ENCODE measurements around the gene CSF2RB.

The CSF2RB gene

DNA sequence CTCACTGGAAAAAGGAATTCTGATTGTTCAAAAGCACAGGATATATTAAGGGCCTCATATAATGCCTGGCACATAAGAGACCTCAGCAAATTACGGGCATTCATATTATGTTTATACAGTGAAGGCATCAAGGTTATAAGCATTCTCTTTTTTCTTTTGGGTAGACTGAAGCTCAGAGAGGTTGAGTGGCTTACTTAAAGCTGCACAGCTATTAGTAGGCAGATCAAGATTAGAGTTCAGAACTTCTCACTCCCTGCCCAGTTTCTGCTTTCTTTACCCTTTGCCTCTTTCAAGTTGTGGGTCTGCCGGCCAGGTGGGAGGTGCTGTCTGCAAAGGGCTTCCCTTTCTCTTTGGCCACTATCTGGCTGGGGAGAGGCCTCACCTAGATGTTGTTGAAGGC, 18.0 kb downstream of the CSF2RB start:
- DNase-seq (ENCODE audit: insufficient read length) (no peak), FAIRE-seq (no peak)
- TF ChIP-seq POLR2A (IDR thresholded peaks at IDR 0.05; ENCODE audit: low read depth, low read length), result no peak
- no peak for TF ChIP-seq POLR2AphosphoS5 (IDR thresholded peaks at IDR 0.05; ENCODE audit: low read depth, low read length)
- no peak for TF ChIP-seq TAF1 (IDR thresholded peaks at IDR 0.05; ENCODE audit: borderline replicate concordance, low read depth, low read length)

- TF ChIP-seq POLR2A (IDR thresholded peaks at IDR 0.05; ENCODE audit: low read depth, low read length), result no peak; the same call in 1 of the 2 replicates
- TF ChIP-seq POLR2AphosphoS5 (IDR thresholded peaks at IDR 0.05; ENCODE audit: low read depth, low read length), result no peak
- TF ChIP-seq TAF1 (IDR thresholded peaks at IDR 0.05; ENCODE audit: borderline replicate concordance, low read depth, low read length), result no peak
- DNase-seq (ENCODE audit: insufficient read length) (no peak), FAIRE-seq (no peak)
Observed at GRCh38 chr22:36933629-36934417, 20.4 kb downstream of the CSF2RB start.

- no peak for TF ChIP-seq POLR2AphosphoS5 (IDR thresholded peaks at IDR 0.05; ENCODE audit: low read depth, low read length)
- no peak for TF ChIP-seq POLR2A (IDR thresholded peaks at IDR 0.05; ENCODE audit: low read depth, low read length)
- TF ChIP-seq TAF1 (IDR thresholded peaks at IDR 0.05; ENCODE audit: borderline replicate concordance, low read depth, low read length), result no peak
- FAIRE-seq (no peak), DNase-seq (ENCODE audit: insufficient read length) (no peak)
Observed at GRCh38 chr22:36934418-36935312, 21.2 kb downstream of the CSF2RB start.

DNA sequence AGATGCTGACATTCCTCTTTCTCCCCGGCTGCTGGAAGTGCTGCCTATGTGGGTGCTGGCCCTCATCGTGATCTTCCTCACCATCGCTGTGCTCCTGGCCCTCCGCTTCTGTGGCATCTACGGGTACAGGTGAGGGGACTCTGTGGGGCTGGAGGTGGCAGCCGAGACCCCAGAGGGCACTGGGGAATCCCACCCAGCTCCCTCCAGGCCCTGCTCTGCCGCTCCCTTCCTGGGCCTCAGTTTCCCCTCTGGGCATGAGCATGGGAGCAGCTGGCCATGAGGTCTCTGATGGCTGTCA, 21.8 kb downstream of the CSF2RB start:
- no peak for TF ChIP-seq POLR2A (IDR thresholded peaks at IDR 0.05; ENCODE audit: low read depth, low read length)
- TF ChIP-seq TAF1 (IDR thresholded peaks at IDR 0.05; ENCODE audit: borderline replicate concordance, low read depth, low read length), result no peak
- no peak for TF ChIP-seq POLR2AphosphoS5 (IDR thresholded peaks at IDR 0.05; ENCODE audit: low read depth, low read length)
- FAIRE-seq (no peak), DNase-seq (ENCODE audit: insufficient read length) (no peak)

- no peak for DNase-seq (ENCODE audit: insufficient read length)
- TF ChIP-seq POLR2A (IDR thresholded peaks at IDR 0.05; ENCODE audit: low read depth, low read length) (no peak), TAF1 (IDR thresholded peaks at IDR 0.05; ENCODE audit: borderline replicate concordance, low read depth, low read length) (no peak), POLR2AphosphoS5 (IDR thresholded peaks at IDR 0.05; ENCODE audit: low read depth, low read length) (no peak)
- FAIRE-seq, result no peak
Observed at GRCh38 chr22:36935694-36936093, 22.3 kb downstream of the CSF2RB start.

DNA sequence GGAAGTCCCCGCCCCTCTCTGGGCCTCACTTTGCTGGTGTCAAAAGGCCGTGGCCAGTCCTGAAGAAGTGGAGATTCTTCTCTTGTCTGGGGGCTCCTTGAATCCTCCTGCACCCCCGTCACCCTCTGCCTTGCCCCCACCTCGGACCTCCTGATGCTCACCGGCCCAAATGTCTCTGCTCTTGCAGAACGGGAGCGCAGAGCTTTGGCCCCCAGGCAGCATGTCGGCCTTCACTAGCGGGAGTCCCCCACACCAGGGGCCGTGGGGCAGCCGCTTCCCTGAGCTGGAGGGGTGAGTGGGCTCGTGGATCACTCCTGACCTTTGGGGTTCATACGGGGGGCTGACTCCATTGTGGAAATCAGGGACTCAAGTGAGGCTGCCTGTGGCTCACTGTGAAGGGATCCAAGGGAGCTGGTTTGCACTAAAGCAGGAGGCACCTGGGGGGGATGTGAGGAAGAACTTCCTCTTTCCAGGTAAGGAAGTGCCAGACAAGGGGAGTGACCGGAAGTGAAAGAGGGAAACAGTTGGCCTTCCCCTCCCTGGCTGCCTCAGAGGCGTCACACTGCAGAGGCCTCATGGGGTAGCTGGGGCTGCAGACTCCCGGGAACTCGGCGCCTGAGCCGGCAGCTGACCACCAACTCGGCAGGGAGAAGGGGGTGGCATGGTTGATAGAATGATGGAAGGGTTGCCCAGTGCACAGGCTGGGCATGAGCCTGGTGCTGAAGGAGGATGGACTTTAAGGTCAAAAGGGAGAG, 23.1 kb downstream of the CSF2RB start:
- FAIRE-seq, result no peak
- DNase-seq (ENCODE audit: insufficient read length), result no peak
- TF ChIP-seq TAF1 (IDR thresholded peaks at IDR 0.05; ENCODE audit: borderline replicate concordance, low read depth, low read length), result no peak
- TF ChIP-seq POLR2A (IDR thresholded peaks at IDR 0.05; ENCODE audit: low read depth, low read length), result 0 out of 2 replicates have a peak, but pooled peaks have one; percentile 38
- no peak for TF ChIP-seq POLR2AphosphoS5 (IDR thresholded peaks at IDR 0.05; ENCODE audit: low read depth, low read length)

DNA sequence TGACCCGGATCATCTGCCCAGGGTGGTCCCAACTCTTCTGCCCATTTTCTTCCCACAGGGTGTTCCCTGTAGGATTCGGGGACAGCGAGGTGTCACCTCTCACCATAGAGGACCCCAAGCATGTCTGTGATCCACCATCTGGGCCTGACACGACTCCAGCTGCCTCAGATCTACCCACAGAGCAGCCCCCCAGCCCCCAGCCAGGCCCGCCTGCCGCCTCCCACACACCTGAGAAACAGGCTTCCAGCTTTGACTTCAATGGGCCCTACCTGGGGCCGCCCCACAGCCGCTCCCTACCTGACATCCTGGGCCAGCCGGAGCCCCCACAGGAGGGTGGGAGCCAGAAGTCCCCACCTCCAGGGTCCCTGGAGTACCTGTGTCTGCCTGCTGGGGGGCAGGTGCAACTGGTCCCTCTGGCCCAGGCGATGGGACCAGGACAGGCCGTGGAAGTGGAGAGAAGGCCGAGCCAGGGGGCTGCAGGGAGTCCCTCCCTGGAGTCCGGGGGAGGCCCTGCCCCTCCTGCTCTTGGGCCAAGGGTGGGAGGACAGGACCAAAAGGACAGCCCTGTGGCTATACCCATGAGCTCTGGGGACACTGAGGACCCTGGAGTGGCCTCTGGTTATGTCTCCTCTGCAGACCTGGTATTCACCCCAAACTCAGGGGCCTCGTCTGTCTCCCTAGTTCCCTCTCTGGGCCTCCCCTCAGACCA, 24.0 kb downstream of the CSF2RB start:
- FAIRE-seq (no peak), DNase-seq (ENCODE audit: insufficient read length) (no peak)

DNA sequence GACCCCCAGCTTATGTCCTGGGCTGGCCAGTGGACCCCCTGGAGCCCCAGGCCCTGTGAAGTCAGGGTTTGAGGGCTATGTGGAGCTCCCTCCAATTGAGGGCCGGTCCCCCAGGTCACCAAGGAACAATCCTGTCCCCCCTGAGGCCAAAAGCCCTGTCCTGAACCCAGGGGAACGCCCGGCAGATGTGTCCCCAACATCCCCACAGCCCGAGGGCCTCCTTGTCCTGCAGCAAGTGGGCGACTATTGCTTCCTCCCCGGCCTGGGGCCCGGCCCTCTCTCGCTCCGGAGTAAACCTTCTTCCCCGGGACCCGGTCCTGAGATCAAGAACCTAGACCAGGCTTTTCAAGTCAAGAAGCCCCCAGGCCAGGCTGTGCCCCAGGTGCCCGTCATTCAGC, 24.6 kb downstream of the CSF2RB start:
- TF ChIP-seq TAF1 (IDR thresholded peaks at IDR 0.05; ENCODE audit: borderline replicate concordance, low read depth, low read length), result no peak
- TF ChIP-seq POLR2AphosphoS5 (IDR thresholded peaks at IDR 0.05; ENCODE audit: low read depth, low read length), result no peak
- TF ChIP-seq POLR2A (IDR thresholded peaks at IDR 0.05; ENCODE audit: low read depth, low read length), result no peak
- no peak for FAIRE-seq

More for the DNA sequence above, 24.0 kb downstream of the CSF2RB start:
- TF ChIP-seq POLR2AphosphoS5 (IDR thresholded peaks at IDR 0.05; ENCODE audit: low read depth, low read length) (no peak), POLR2A (IDR thresholded peaks at IDR 0.05; ENCODE audit: low read depth, low read length) (no peak), TAF1 (IDR thresholded peaks at IDR 0.05; ENCODE audit: borderline replicate concordance, low read depth, low read length) (no peak)

GRCh38 chr22:36938886-36939285, 25.5 kb downstream of the CSF2RB start:
- FAIRE-seq (no peak), DNase-seq (ENCODE audit: insufficient read length) (no peak)
- TF ChIP-seq POLR2AphosphoS5 (IDR thresholded peaks at IDR 0.05; ENCODE audit: low read depth, low read length), result no peak
- no peak for TF ChIP-seq POLR2A (IDR thresholded peaks at IDR 0.05; ENCODE audit: low read depth, low read length)

More for the DNA sequence above, 24.6 kb downstream of the CSF2RB start:
- DNase-seq (ENCODE audit: insufficient read length), result no peak

DNA sequence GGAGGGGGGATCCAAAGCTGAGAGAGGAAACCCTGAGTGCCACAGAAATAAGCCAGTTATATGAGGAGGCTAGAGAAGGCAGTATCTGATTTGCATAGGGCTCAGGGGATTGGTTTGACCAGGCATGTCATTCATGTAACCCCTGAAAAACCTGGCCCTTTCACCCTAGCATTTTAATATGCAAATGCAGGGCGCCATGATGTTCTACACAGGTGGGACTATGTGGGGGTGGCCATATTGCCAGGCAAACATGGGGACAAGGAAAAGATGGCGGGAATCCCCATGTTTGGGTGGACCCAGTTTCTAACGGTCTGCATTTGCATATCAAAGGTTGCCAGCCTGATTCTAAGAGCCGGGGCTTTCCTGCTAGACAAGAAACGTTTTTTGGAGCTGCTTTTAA, 27.2 kb downstream of the CSF2RB start:
- DNase-seq (ENCODE audit: insufficient read length) (no peak), FAIRE-seq (peak; percentile 67)
- no peak for TF ChIP-seq TAF1 (IDR thresholded peaks at IDR 0.05; ENCODE audit: borderline replicate concordance, low read depth, low read length)
- peak; percentile 38; the same call in 1 of the 2 replicates for TF ChIP-seq POLR2A (IDR thresholded peaks at IDR 0.05; ENCODE audit: low read depth, low read length)
- TF ChIP-seq POLR2AphosphoS5 (IDR thresholded peaks at IDR 0.05; ENCODE audit: low read depth, low read length), result no peak

Data from GM12892 (cell line).